ENCODE measurements around the gene FANK1. TPM values are rescaled to one million over a fixed set of nuclear protein-coding genes. Genes with fewer than 3 reads are reported as not detected.
"Not testable (repeated sequence)": the region's sequence is repeated elsewhere in the genome, so short reads cannot be mapped to it uniquely, and the experiment has no call there.

Gene FANK1
- polyA plus RNA-seq, 3 donors: 0.20 TPM; not detected in 2

GRCh38 chr10:125905069-125905994 is 9.0 kb downstream of the FANK1 start:
- H3K27me3 ChIP-seq (ENCODE audit: control insufficient read depth in 2 of 2, insufficient read depth in 2 of 2, low read length in 2 of 2); H3K9me3 Mint-ChIP-seq; H3K4me2 ChIP-seq (replicated peaks; ENCODE audit: extremely low read depth, low read length, poor library complexity, severe bottlenecking); intact Hi-C loops (cut with micrococcal nuclease); H3K79me2 ChIP-seq (ENCODE audit: insufficient read depth, low read length); H3K36me3 ChIP-seq (replicated peaks in 1 of 2; ENCODE audit: control insufficient read depth in 1 of 2, insufficient read depth in 2 of 2, low read length in 2 of 2); H3K4me1 ChIP-seq (ENCODE audit: control insufficient read depth in 1 of 2, insufficient read depth in 2 of 2, low read length in 2 of 2); H3K4me3 Mint-ChIP-seq; H3K27ac ChIP-seq (ENCODE audit: low read depth in 1 of 2, low read length in 2 of 2); H3K27me3 Mint-ChIP-seq (ENCODE audit: low read depth in 3 of 3); H4K20me1 ChIP-seq (ENCODE audit: insufficient read depth, low read length); H3K27ac Mint-ChIP-seq; H3K36me3 Mint-ChIP-seq; H2AFZ ChIP-seq (ENCODE audit: insufficient read depth, low read depth, low read length, poor library complexity, severe bottlenecking); DNase-seq; H3K9ac ChIP-seq (ENCODE audit: insufficient read depth, low read length, poor library complexity, severe bottlenecking); H3K9me3 ChIP-seq (replicated peaks in 1 of 2; ENCODE audit: control insufficient read depth in 1 of 2, insufficient read depth in 1 of 2, low read length in 2 of 2); H3K4me1 Mint-ChIP-seq; H3K4me3 ChIP-seq (replicated peaks in 1 of 3; ENCODE audit: low read depth in 2 of 3, low read length in 3 of 3): not testable (repeated sequence)
- WGBS (ENCODE audit: insufficient coverage): 90% methylated on average over 2 of the region's 5 CpGs

GRCh38 chr10:125907598-125907997 is 11.2 kb downstream of the FANK1 start:
- H3K36me3 Mint-ChIP-seq; H3K9ac ChIP-seq (ENCODE audit: insufficient read depth, low read length, poor library complexity, severe bottlenecking); H3K9me3 Mint-ChIP-seq; H3K4me1 ChIP-seq (ENCODE audit: control insufficient read depth in 1 of 2, insufficient read depth in 2 of 2, low read length in 2 of 2); H3K4me3 ChIP-seq (replicated peaks in 1 of 3; ENCODE audit: low read depth in 2 of 3, low read length in 3 of 3); H3K36me3 ChIP-seq (replicated peaks in 1 of 2; ENCODE audit: control insufficient read depth in 1 of 2, insufficient read depth in 2 of 2, low read length in 2 of 2); H3K27me3 ChIP-seq (ENCODE audit: control insufficient read depth in 2 of 2, insufficient read depth in 2 of 2, low read length in 2 of 2); H3K27ac ChIP-seq (ENCODE audit: low read depth in 1 of 2, low read length in 2 of 2); H3K4me1 Mint-ChIP-seq; H3K9me3 ChIP-seq (replicated peaks in 1 of 2; ENCODE audit: control insufficient read depth in 1 of 2, insufficient read depth in 1 of 2, low read length in 2 of 2); H3K4me3 Mint-ChIP-seq; H2AFZ ChIP-seq (ENCODE audit: insufficient read depth, low read depth, low read length, poor library complexity, severe bottlenecking); H4K20me1 ChIP-seq (ENCODE audit: insufficient read depth, low read length); H3K4me2 ChIP-seq (replicated peaks; ENCODE audit: extremely low read depth, low read length, poor library complexity, severe bottlenecking); H3K27ac Mint-ChIP-seq; H3K27me3 Mint-ChIP-seq (ENCODE audit: low read depth in 3 of 3); intact Hi-C loops (cut with micrococcal nuclease); DNase-seq; H3K79me2 ChIP-seq (ENCODE audit: insufficient read depth, low read length): not testable (repeated sequence)
- WGBS (ENCODE audit: insufficient coverage): 40% methylated on average over 1 of the region's 2 CpGs

- H3K4me3 Mint-ChIP-seq; H3K9me3 Mint-ChIP-seq; H3K4me3 ChIP-seq (replicated peaks in 1 of 3; ENCODE audit: low read depth in 2 of 3, low read length in 3 of 3); H4K20me1 ChIP-seq (ENCODE audit: insufficient read depth, low read length); H3K9me3 ChIP-seq (replicated peaks in 1 of 2; ENCODE audit: control insufficient read depth in 1 of 2, insufficient read depth in 1 of 2, low read length in 2 of 2); H3K4me1 ChIP-seq (ENCODE audit: control insufficient read depth in 1 of 2, insufficient read depth in 2 of 2, low read length in 2 of 2); H3K36me3 Mint-ChIP-seq; DNase-seq; H3K9ac ChIP-seq (ENCODE audit: insufficient read depth, low read length, poor library complexity, severe bottlenecking); H3K27ac ChIP-seq (ENCODE audit: low read depth in 1 of 2, low read length in 2 of 2); H3K36me3 ChIP-seq (replicated peaks in 1 of 2; ENCODE audit: control insufficient read depth in 1 of 2, insufficient read depth in 2 of 2, low read length in 2 of 2); H3K79me2 ChIP-seq (ENCODE audit: insufficient read depth, low read length); H3K27me3 ChIP-seq (ENCODE audit: control insufficient read depth in 2 of 2, insufficient read depth in 2 of 2, low read length in 2 of 2); H2AFZ ChIP-seq (ENCODE audit: insufficient read depth, low read depth, low read length, poor library complexity, severe bottlenecking); H3K4me1 Mint-ChIP-seq; H3K4me2 ChIP-seq (replicated peaks; ENCODE audit: extremely low read depth, low read length, poor library complexity, severe bottlenecking); H3K27me3 Mint-ChIP-seq (ENCODE audit: low read depth in 3 of 3); H3K27ac Mint-ChIP-seq; intact Hi-C loops (cut with micrococcal nuclease): not testable (repeated sequence)
- WGBS (ENCODE audit: insufficient coverage): 85% methylated on average over 2 of the region's 2 CpGs
Measured at GRCh38 chr10:125908813-125909212, 12.4 kb downstream of the FANK1 start.

GRCh38 chr10:125909491-125909890 is 13.1 kb downstream of the FANK1 start:
- H3K9ac ChIP-seq (ENCODE audit: insufficient read depth, low read length, poor library complexity, severe bottlenecking); H3K4me3 Mint-ChIP-seq; H3K27ac ChIP-seq (ENCODE audit: low read depth in 1 of 2, low read length in 2 of 2); H4K20me1 ChIP-seq (ENCODE audit: insufficient read depth, low read length); H3K4me1 Mint-ChIP-seq; H3K79me2 ChIP-seq (ENCODE audit: insufficient read depth, low read length); H3K27ac Mint-ChIP-seq; H3K9me3 Mint-ChIP-seq; H2AFZ ChIP-seq (ENCODE audit: insufficient read depth, low read depth, low read length, poor library complexity, severe bottlenecking); H3K27me3 Mint-ChIP-seq (ENCODE audit: low read depth in 3 of 3); H3K27me3 ChIP-seq (ENCODE audit: control insufficient read depth in 2 of 2, insufficient read depth in 2 of 2, low read length in 2 of 2); H3K36me3 ChIP-seq (replicated peaks in 1 of 2; ENCODE audit: control insufficient read depth in 1 of 2, insufficient read depth in 2 of 2, low read length in 2 of 2); H3K4me3 ChIP-seq (replicated peaks in 1 of 3; ENCODE audit: low read depth in 2 of 3, low read length in 3 of 3); intact Hi-C loops (cut with micrococcal nuclease); H3K4me2 ChIP-seq (replicated peaks; ENCODE audit: extremely low read depth, low read length, poor library complexity, severe bottlenecking); DNase-seq; H3K4me1 ChIP-seq (ENCODE audit: control insufficient read depth in 1 of 2, insufficient read depth in 2 of 2, low read length in 2 of 2); H3K9me3 ChIP-seq (replicated peaks in 1 of 2; ENCODE audit: control insufficient read depth in 1 of 2, insufficient read depth in 1 of 2, low read length in 2 of 2); H3K36me3 Mint-ChIP-seq: not testable (repeated sequence)
- no CpG with 5 or more reads among the region's 3 CpGs for WGBS (ENCODE audit: insufficient coverage)

Data from CD14-positive monocyte (primary cell).